NCI-H1048 (cell line): ENCODE data around the gene ESYT3.
"Not testable (repeated sequence)": the region's sequence is repeated elsewhere in the genome, so short reads cannot be mapped to it uniquely, and the experiment has no call there.

Source experiments
- DNase-seq: peaks from one replicate; lab custom pipeline; 2025; lab: John Stamatoyannopoulos, UW

The ESYT3 gene

DNA sequence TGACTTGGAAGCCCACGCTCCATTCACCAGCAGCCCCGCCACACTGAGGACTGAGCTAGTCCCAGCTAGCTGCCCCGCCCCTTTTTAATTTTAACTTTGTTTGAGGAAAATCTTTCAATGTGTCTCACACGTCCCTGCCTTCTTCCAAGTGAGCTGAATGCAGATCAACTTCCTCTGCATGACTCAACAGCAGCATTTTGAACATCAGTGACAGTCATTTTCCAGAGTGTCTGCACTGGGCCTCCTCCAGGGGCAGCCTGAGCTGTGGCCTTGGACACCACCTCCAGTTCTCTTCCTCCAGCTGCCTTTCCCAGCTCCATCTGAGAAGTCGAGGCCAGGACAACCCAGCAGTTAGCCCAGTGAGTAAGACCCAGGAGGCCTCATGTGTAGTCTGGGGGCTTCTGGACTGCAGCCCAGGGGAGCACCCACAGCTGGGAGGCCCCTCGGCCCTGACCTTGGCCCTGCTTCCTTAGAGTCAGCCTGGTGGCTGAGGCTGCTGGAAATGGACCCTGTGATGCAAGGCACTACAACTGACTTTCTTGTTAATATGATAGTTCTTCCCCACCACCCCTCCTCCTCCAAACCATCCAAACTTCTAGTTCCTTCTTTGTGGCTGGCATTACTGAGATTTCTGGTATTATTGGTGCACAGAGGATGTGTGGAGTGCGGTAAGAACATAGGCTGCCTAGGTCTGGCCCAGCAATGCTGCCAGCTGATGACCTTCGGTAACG is 21.4 kb upstream of the ESYT3 start:
- DNase-seq: no peak

- DNase-seq: not testable (repeated sequence)
Observed at GRCh38 chr3:138416236-138416635, 18.2 kb upstream of the ESYT3 start.

GRCh38 chr3:138417559-138417982 is 16.8 kb upstream of the ESYT3 start:
- DNase-seq: peak; percentile 54

GRCh38 chr3:138418601-138419206 is 15.7 kb upstream of the ESYT3 start:
- no peak for DNase-seq

GRCh38 chr3:138423316-138423715 is 11.1 kb upstream of the ESYT3 start:
- DNase-seq: no peak

- no peak for DNase-seq
Observed at GRCh38 chr3:138424323-138424722, 10.1 kb upstream of the ESYT3 start.

- no peak for DNase-seq
Observed at GRCh38 chr3:138426211-138426610, 8.2 kb upstream of the ESYT3 start.

GRCh38 chr3:138426754-138427153 is 7.7 kb upstream of the ESYT3 start:
- DNase-seq: not testable (repeated sequence)

GRCh38 chr3:138429665-138430064 is 4.8 kb upstream of the ESYT3 start:
- DNase-seq: no peak

- DNase-seq: no peak
Observed at GRCh38 chr3:138432576-138433240, 1.7 kb upstream of the ESYT3 start.

- DNase-seq: no peak
Observed at GRCh38 chr3:138433892-138434275, 532 bp upstream of the ESYT3 start.

GRCh38 chr3:138434875-138435772 is 708 bp downstream of the ESYT3 start:
- no peak for DNase-seq

GRCh38 chr3:138435840-138436239 is 1.4 kb downstream of the ESYT3 start:
- DNase-seq: no peak

DNA sequence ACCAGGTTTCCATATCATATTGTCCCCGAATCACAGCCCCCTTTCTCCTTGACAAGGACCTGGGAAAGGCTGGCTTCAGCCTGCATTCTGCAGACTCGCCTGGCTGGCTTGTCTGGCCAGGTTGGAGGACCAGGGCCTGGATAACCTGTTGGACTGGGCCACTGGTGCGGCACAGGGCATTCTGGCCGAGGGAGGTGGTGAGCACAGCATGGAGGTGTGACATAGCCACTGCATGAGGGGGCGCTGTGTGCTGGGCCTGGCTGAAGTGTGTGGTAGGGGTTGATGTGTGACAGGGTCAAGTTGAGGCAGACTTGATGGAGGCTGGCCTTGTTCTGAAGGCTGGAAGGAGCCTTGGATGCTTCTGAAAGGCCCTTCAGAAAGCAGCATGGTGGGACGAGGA is 2.9 kb downstream of the ESYT3 start:
- DNase-seq: no peak

GRCh38 chr3:138438896-138439295 is 4.5 kb downstream of the ESYT3 start:
- DNase-seq: no peak

DNA sequence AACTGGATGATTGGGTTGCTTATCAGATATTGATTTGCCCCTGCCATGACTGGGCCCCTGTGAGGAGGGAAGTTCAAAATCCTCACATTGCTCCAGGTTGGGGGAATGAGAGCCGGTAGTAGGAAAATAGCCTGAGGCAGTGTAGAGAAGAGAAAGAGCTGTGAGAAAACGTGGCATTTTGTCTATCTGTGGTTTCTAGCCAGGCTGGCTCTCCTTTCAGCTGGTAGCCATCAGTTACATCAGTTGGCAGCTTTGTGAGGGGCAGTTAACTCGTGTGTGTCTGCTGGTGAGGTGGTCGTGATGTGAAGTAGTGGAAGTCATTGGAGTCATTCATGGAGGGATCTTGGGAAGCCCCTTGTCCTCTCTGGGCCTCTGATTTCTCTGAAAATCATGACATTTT is 5.2 kb downstream of the ESYT3 start:
- no peak for DNase-seq

- no peak for DNase-seq
Observed at GRCh38 chr3:138440121-138440521, 5.7 kb downstream of the ESYT3 start.

GRCh38 chr3:138440596-138440995 is 6.2 kb downstream of the ESYT3 start:
- no peak for DNase-seq

DNA sequence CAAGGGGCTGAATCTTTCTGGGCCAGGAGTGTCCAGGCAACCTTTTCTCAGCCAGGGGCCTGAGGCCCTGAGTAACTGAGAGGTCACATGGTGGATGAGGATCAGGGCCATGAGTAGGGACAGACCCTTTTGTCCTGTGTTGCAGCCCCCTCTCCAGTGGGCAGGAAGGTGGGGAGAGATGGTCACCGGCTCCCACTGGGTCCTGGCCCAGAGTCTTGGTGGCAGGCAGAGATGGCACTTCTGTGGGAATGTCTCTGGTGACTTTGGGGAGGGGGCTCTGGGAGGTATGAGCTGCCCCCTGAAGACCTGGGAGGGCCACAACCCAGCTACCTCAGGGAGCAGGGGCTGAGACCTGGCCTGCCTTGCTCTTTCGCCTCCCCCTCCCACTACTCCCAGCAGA is 6.8 kb downstream of the ESYT3 start:
- DNase-seq: no peak

DNA sequence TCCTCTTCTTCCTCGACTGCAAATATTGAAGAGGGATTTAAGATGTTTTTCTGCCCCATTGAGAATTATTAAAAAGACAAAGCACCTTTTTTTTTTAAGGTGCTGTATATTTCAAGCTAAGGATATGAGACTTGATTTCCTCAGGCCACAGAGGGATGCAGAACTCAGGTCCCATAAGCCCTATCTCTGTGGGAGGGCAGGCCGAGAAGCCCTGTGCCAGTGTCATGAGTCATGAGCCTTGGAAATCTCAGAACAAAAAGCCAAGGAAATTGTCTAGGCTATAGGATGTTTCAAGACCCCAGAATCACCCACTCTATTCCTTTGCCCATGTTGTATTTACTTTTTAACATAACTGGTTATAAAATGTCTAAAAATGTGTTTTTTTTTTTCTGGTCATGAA is 7.3 kb downstream of the ESYT3 start:
- DNase-seq: no peak

GRCh38 chr3:138442433-138442832 is 8.0 kb downstream of the ESYT3 start:
- no peak for DNase-seq

GRCh38 chr3:138443091-138443490 is 8.7 kb downstream of the ESYT3 start:
- no peak for DNase-seq
